ENCODE data around the gene MYO5B. TPM values are rescaled to one million over a fixed set of nuclear protein-coding genes. Genes with fewer than 3 reads are reported as not detected.

MYO5B gene
- total RNA-seq, 4 donors from 2014 or later: 0.05 to 0.60 (median 0.35) TPM

- no peak overlapping the region for H3K4me3 ChIP-seq
- intact Hi-C loops (cut with DNase I; ENCODE audit: low total_unique reads): no loop called here
- DNase-seq (no peak), ATAC-seq (no peak)
- in situ Hi-C loops (cut with MboI; ENCODE audit: low sequenced_read_pairs in 4 of 4): loop anchor here in 1 of 4 donors (25.0 kb wide), 1 partner anchor 163 kb away; the partner anchor contains the start of gene MYO5B
- H3K9me3 ChIP-seq: no peaks in the 10 kb centered on the region
- H3K36me3 ChIP-seq: no peaks in the 10 kb centered on the region
- TF ChIP-seq CTCF (IDR thresholded peaks at IDR 0.05 in 4 of 5, conservative IDR thresholded peaks at IDR 0.05 in 1 of 5) (no peak), POLR2A (IDR thresholded peaks at IDR 0.05) (no peak)
- H3K27ac ChIP-seq: no peak overlapping the region
- H3K4me1 ChIP-seq: no peaks in the 10 kb centered on the region
- H3K27me3 ChIP-seq: no peaks in the 10 kb centered on the region
Observed at GRCh38 chr18:50024466-50024865, 170.5 kb downstream of the MYO5B start.

GRCh38 chr18:50022985-50023384 is 172.0 kb downstream of the MYO5B start:
- Histone ChIP-seq H3K9me3 (no peaks in the 10 kb centered on the region), H3K4me3 (no peak overlapping the region), H3K27ac (no peak overlapping the region), H3K27me3 (no peaks in the 10 kb centered on the region), H3K4me1 (no peaks in the 10 kb centered on the region), H3K36me3 (no peaks in the 10 kb centered on the region)
- in situ Hi-C loops (cut with MboI; ENCODE audit: low sequenced_read_pairs in 4 of 4): loop anchor here in 1 of 4 donors (25.0 kb wide), 1 partner anchor 164 kb away; the partner anchor contains the start of gene MYO5B
- no peak for TF ChIP-seq POLR2A (IDR thresholded peaks at IDR 0.05)
- no peak for TF ChIP-seq CTCF (IDR thresholded peaks at IDR 0.05 in 4 of 5, conservative IDR thresholded peaks at IDR 0.05 in 1 of 5)
- DNase-seq: no peak
- ATAC-seq: no peak
- intact Hi-C loops (cut with DNase I; ENCODE audit: low total_unique reads): no loop called here

- in situ Hi-C loops (cut with MboI; ENCODE audit: low sequenced_read_pairs in 4 of 4) (loop anchor here in 2 of 4 donors (10.0 to 25.0 kb wide), 2 partner anchors 173 to 180 kb away; partner anchors contain the start of gene MYO5B (in 2 of the 2)), intact Hi-C loops (cut with DNase I; ENCODE audit: low total_unique reads) (loop anchor here (5.0 to 10.0 kb wide), 3 partner anchors 83 to 1470 kb away; no protein-coding TSS in a partner anchor)
- DNase-seq (no peak), ATAC-seq (no peak)
- H3K9me3 ChIP-seq: no peaks in the 10 kb centered on the region
- peaks cover 4 to 22% of the 10 kb centered on the region in 2 donors for H3K4me1 ChIP-seq
- no peaks in the 10 kb centered on the region for H3K27me3 ChIP-seq
- no peak overlapping the region for H3K27ac ChIP-seq
- TF ChIP-seq POLR2A (IDR thresholded peaks at IDR 0.05): no peak
- no peak for TF ChIP-seq CTCF (IDR thresholded peaks at IDR 0.05 in 4 of 5, conservative IDR thresholded peaks at IDR 0.05 in 1 of 5)
- H3K36me3 ChIP-seq: no peaks in the 10 kb centered on the region
- no peak overlapping the region for H3K4me3 ChIP-seq
Observed at GRCh38 chr18:50014606-50015005, 180.3 kb downstream of the MYO5B start.

- Histone ChIP-seq H3K36me3 (no peaks in the 10 kb centered on the region), H3K27me3 (no peaks in the 10 kb centered on the region), H3K27ac (peak overlapping the region in 3 of 4 donors; percentile 31 to 63 (median 45)), H3K9me3 (no peaks in the 10 kb centered on the region), H3K4me1 (peaks cover 4 to 22% of the 10 kb centered on the region in 2 donors), H3K4me3 (no peak overlapping the region)
- ATAC-seq (peak; percentile 95 to 97), DNase-seq (peak; percentile 24 to 41)
- in situ Hi-C loops (cut with MboI; ENCODE audit: low sequenced_read_pairs in 4 of 4) (loop anchor here in 2 of 4 donors (10.0 to 25.0 kb wide), 2 partner anchors 174 to 181 kb away; partner anchors contain the start of gene MYO5B (in 2 of the 2)), intact Hi-C loops (cut with DNase I; ENCODE audit: low total_unique reads) (loop anchor here (5.0 to 10.0 kb wide), 3 partner anchors 84 to 1469 kb away; no protein-coding TSS in a partner anchor)
- TF ChIP-seq CTCF (IDR thresholded peaks at IDR 0.05 in 4 of 5, conservative IDR thresholded peaks at IDR 0.05 in 1 of 5) (no peak), POLR2A (IDR thresholded peaks at IDR 0.05) (no peak)
Observed at GRCh38 chr18:50013363-50014138, 181.4 kb downstream of the MYO5B start.
